NCI-H460 (cell line): ENCODE measurements around the gene SLAMF6. TPM values are rescaled to one million over a fixed set of nuclear protein-coding genes. Genes with fewer than 3 reads are reported as not detected.
A peak's percentile ranks its signal among the peaks of the same experiment; 100 is the strongest.
"Not testable (repeated sequence)": the region's sequence is repeated elsewhere in the genome, so short reads cannot be mapped to it uniquely, and the experiment has no call there.

Experiments
- DNase-seq: peaks from one replicate; pipeline ENCODE4 v3.0.0-alpha.2; 2016; ENCODE audit warnings: low read depth; ENCODE audit errors: extremely low read depth
- total RNA-seq: library from RNA; depleted of rRNA; stranded (reverse); fragments of >200 nt; shearing (Covaris generic); gene quantifications from 2 replicates; pipeline ENCODE4 v1.2.3, GENCODE V29; 2014

Gene SLAMF6
- total RNA-seq, 1 experiment from 2014 or later: not detected

DNA sequence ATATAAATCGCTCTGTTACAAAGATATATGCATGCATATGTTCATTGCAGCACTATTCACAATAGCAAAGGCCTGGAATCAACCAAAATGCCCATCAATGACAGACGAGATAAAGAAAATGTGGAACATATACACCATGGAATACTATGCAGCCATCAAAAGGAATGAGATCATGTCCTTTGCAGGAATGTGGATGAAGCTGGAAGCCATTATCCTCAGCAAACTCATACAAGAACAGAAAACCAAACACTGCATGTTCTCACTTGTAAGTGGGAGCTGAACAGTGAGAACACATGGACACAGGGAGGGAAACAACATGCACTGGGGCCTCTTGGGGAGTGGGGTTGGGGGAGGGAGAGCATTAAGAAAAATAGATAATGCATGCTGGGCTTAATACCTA lies 5.5 kb downstream of the SLAMF6 start:
- DNase-seq: not testable (repeated sequence)

- DNase-seq: not testable (repeated sequence)
Measured at GRCh38 chr1:160515908-160516307, 7.1 kb downstream of the SLAMF6 start.

GRCh38 chr1:160504651-160505050 lies 18.4 kb downstream of the SLAMF6 start:
- no peak for DNase-seq

- no peak for DNase-seq
Measured at GRCh38 chr1:160503087-160503486, 20.0 kb downstream of the SLAMF6 start.

DNA sequence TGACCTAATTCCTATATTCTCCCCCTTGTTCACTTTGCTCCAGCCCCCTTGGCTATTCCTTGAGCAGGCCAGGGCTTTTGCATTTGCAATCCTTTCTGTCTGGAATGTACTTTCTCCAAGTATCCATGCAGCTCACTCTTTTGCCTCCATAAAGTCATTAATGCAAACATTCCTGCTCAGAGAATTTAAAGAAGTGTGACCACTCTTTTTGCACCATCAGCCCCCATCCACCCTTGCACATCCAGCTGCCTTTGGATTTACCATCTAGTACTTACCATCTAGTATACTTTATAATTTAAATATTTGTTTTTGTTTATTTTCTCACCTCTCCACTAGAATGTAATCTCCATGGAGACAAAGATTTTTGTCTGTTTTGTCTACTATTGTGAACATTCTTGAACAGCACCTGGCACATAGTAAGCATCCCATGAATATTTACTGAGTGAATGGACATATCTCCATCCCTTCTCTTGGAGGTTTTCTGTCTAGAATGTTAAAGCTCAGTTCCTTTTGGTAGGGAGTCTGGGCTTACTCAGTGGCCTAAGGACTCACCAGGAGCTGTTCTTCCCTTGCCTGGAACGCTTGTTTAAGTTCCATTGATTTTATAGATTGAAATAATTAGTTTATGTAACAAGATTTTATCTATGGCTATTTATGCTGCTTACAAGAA lies 22.6 kb downstream of the SLAMF6 start:
- DNase-seq: no peak

GRCh38 chr1:160499631-160500030 lies 23.4 kb downstream of the SLAMF6 start:
- DNase-seq: no peak

DNA sequence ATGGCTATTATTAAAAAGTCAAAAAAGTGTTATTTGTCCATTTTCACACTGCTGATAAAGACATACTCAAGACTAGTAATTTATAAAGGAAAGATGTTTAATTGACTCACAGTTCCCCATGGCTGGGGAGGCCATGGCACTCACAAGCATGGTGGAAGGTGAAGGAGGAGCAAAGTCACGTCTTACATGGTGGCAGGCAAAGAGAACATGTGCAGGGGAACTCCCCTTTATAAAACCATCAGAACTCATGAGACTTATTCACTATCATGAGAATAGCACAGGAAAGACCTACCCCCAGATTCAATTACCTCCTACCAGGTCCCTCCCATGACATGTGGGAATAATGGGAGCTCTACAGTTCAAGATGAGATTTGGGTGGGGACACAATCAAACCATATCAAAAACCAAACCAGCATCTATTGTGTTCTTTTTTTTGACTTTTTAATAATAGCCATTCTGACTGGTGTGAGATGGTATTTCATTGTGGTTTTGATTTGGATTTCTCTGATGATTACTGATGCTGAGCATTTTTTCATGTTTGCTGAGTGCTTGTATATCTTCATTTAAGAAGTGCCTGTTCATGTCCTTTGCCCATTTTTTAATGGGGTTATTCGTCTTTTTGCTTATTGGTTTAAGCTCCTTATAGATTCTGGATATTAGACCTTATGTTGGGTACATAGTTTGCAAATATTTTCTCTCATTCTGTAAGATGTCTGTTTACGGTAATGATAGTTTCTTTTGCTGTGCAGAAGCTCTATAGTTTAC lies 24.6 kb downstream of the SLAMF6 start:
- DNase-seq: not testable (repeated sequence)

- DNase-seq: no peak
Measured at GRCh38 chr1:160496334-160496733, 26.7 kb downstream of the SLAMF6 start.

DNA sequence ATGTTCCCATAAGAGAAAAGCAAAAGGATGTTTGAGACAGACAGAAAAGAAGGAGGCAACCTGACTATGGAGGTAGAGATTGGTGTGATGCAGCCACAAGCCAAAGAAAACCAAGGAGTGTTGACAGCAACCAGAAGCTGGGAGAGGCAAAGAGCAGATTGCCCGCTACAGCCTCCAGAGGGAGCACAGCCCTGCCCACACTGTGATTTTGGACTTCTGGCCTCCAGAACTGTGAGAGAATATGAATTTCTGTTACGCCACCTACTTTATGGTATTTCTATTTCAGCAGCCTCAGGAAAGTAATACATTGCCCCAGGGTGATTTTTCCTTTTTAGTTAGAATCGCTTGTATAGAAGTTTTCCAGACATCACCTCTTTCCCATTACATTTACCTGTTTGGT lies 28.4 kb downstream of the SLAMF6 start:
- peak; percentile 11 for DNase-seq

GRCh38 chr1:160492617-160493016 lies 30.4 kb downstream of the SLAMF6 start:
- DNase-seq: no peak

- no peak for DNase-seq
Measured at GRCh38 chr1:160491981-160492380, 31.1 kb downstream of the SLAMF6 start.

GRCh38 chr1:160491017-160491416 lies 32.0 kb downstream of the SLAMF6 start:
- no peak for DNase-seq

DNA sequence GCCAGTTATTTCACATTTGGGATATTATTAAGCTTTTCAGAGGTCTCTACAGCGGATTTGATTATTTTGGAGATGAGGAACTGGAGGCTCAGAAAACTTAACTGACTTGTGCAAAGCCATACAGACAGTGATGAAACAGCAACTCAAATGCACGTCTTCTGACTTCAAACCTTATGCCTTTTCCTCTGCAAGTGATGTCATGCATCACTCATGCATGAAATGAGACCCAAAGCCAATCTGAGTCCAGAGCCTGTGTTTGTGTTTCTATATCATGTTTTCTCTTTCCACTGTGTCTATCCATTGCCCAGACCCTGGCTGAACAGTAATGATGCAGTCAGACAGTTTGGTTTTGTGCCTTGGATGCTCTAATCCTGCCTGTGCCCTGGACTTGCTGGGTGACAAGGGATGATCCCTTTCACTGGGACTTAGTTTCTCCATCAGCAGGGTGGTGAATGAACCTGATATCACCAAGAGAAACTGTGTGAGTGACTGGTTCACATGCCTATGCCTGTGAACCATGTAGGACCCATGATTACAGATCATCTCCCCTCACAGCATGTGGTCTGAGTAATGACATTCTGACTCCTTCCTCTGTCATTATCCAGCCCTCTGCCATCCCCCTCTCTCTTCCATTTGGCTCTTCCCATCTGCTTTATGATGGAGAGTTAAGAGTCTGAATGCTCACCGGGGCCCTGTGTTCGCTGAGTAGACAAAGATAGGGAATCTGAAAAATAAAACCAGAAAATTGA lies 33.4 kb downstream of the SLAMF6 start:
- DNase-seq: no peak

- DNase-seq: no peak
Measured at GRCh38 chr1:160488347-160489058, 34.6 kb downstream of the SLAMF6 start.

GRCh38 chr1:160486453-160486852 lies 36.6 kb downstream of the SLAMF6 start:
- no peak for DNase-seq

- DNase-seq: no peak
Measured at GRCh38 chr1:160483505-160484185, 39.4 kb downstream of the SLAMF6 start.

DNA sequence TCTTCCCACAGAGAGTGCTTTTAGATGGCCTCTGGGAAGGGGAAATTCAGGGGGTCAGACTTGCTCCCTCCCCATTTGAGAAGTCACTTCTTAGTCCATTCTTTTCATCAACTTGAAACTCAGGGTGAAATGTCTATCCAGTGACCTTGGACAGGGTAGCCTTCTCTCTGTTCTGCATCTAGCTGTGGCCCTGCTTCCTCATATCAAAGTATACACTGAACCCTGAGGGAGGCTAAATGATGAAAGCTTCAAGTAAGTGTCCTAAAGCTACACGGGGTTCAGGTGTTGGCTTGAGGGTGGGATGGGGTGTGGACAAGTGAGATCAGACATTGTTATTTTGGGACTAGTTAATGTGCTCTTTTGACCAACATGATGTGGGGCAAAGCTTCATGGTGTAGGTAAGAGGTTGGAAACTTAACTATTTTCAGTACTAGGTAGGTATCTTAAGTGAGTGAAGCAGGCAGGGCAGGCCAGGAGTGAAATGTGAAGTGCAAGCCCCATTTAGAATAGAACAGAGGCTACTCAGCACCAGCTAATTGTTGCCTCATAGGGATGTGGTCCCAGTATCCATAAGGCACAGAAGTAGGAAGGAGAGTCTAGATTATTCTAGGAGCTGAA lies 41.0 kb downstream of the SLAMF6 start:
- no peak for DNase-seq

GRCh38 chr1:160480781-160481180 lies 42.3 kb downstream of the SLAMF6 start:
- not testable (repeated sequence) for DNase-seq

GRCh38 chr1:160479091-160479490 lies 44.0 kb downstream of the SLAMF6 start:
- not testable (repeated sequence) for DNase-seq
